ENCODE results near the gene FCER2.

The FCER2 gene

GRCh38 chr19:7694499-7694898 is 7.4 kb downstream of the FCER2 start:
- TF ChIP-seq, protein P1, sequence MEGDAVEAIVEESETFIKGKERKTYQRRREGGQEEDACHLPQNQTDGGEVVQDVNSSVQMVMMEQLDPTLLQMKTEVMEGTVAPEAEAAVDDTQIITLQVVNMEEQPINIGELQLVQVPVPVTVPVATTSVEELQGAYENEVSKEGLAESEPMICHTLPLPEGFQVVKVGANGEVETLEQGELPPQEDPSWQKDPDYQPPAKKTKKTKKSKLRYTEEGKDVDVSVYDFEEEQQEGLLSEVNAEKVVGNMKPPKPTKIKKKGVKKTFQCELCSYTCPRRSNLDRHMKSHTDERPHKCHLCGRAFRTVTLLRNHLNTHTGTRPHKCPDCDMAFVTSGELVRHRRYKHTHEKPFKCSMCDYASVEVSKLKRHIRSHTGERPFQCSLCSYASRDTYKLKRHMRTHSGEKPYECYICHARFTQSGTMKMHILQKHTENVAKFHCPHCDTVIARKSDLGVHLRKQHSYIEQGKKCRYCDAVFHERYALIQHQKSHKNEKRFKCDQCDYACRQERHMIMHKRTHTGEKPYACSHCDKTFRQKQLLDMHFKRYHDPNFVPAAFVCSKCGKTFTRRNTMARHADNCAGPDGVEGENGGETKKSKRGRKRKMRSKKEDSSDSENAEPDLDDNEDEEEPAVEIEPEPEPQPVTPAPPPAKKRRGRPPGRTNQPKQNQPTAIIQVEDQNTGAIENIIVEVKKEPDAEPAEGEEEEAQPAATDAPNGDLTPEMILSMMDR (IDR thresholded peaks at IDR 0.05; ENCODE audit: low read depth, low read length): no peak
- DNase-seq (ENCODE audit: low read depth in 2 of 2): no peak
- H3K4me3 ChIP-seq (replicated peaks in 1 of 2; ENCODE audit: low read depth in 2 of 2, low read length in 2 of 2): no peak overlapping the region

DNA sequence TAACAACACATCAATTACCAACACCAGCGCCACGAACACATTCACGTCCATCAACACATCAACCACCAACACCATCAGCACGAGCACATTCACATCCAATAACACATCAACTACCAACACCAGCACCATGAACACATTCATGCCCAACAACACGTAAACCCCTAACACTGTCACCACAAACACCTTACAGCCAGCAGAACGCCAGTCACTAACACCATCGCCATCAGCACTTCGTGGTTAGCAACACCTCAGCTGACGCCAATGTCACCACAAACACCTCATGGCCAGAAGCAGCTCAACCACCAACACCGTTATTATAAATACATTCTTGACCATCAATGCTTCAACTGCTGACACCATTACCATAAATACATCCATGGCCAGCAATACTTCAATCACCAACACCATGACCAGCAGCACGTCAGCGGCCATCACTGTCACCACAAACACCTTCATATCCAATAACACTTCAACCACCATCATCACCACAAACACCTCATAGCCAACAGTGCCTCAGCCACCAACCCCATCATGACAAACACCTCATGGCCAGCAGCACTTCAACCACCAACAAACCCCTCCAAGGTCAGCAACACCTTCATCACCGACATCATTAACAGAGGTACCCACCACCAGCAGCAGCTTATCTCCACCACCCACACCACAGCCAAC is 9.4 kb downstream of the FCER2 start:
- TF ChIP-seq, protein P1 (IDR thresholded peaks at IDR 0.05; ENCODE audit: low read depth, low read length): no peak
- H3K4me3 ChIP-seq (replicated peaks in 1 of 2; ENCODE audit: low read depth in 2 of 2, low read length in 2 of 2): no peak overlapping the region
- DNase-seq (ENCODE audit: low read depth in 2 of 2): no peak

DNA sequence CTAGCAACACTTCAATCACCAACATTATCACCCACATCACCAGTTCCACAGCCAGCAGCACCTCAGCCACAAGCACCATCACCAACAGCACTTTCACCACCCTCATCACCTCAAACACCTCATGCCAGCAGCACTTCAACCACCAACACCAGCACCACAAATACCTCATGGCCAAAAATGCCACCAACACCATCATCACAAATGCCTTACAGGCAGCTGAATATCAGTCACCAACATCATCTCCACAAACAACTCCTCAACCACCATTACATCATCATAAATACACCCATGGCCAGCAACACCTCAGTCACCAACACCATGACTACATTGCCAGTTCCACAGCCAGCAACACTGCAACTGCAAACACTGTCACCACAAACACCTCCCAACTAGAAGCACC is 10.4 kb downstream of the FCER2 start:
- TF ChIP-seq, protein P1 (IDR thresholded peaks at IDR 0.05; ENCODE audit: low read depth, low read length): no peak
- H3K4me3 ChIP-seq (replicated peaks in 1 of 2; ENCODE audit: low read depth in 2 of 2, low read length in 2 of 2): no peak overlapping the region
- no peak for DNase-seq (ENCODE audit: low read depth in 2 of 2)

- DNase-seq (ENCODE audit: low read depth in 2 of 2): no peak
Measured at GRCh38 chr19:7690779-7691258, 11.1 kb downstream of the FCER2 start.

GRCh38 chr19:7689165-7689564 is 12.8 kb downstream of the FCER2 start:
- DNase-seq (ENCODE audit: low read depth in 2 of 2): no peak
- TF ChIP-seq, protein P1 (IDR thresholded peaks at IDR 0.05; ENCODE audit: low read depth, low read length): no peak
- H3K4me3 ChIP-seq (replicated peaks in 1 of 2; ENCODE audit: low read depth in 2 of 2, low read length in 2 of 2): no peak overlapping the region

More at GRCh38 chr19:7690779-7691258, 11.1 kb downstream of the FCER2 start:
- no peak overlapping the region for H3K4me3 ChIP-seq (replicated peaks in 1 of 2; ENCODE audit: low read depth in 2 of 2, low read length in 2 of 2)
- TF ChIP-seq, protein P1 (IDR thresholded peaks at IDR 0.05; ENCODE audit: low read depth, low read length): no peak

GRCh38 chr19:7687177-7687576 is 14.8 kb downstream of the FCER2 start:
- no peak for DNase-seq (ENCODE audit: low read depth in 2 of 2)
- H3K4me3 ChIP-seq (replicated peaks in 1 of 2; ENCODE audit: low read depth in 2 of 2, low read length in 2 of 2): no peak overlapping the region
- TF ChIP-seq, protein P1 (IDR thresholded peaks at IDR 0.05; ENCODE audit: low read depth, low read length): no peak

Data from cardiac fibroblast (primary cell).